Astrocyte (in vitro differentiated cells and primary cell): ENCODE results near the gene PTPRD.

Experiments
- EZH2 ChIP-seq: IDR thresholded peaks from 2 replicates; pipeline ENCODE4 v1.6.1; 2012; ENCODE audit warnings: mild to moderate bottlenecking, low read length, inconsistent platforms; ENCODE audit not compliant: insufficient read depth
- TF ChIP-seq, protein P1 (sequence below): IDR thresholded peaks from 2 replicates; pipeline ENCODE4 v1.5.1; 2011; ENCODE audit warnings: low read depth, mild to moderate bottlenecking, inconsistent platforms, low read length, moderate library complexity; ENCODE audit not compliant: insufficient read depth

DNA sequence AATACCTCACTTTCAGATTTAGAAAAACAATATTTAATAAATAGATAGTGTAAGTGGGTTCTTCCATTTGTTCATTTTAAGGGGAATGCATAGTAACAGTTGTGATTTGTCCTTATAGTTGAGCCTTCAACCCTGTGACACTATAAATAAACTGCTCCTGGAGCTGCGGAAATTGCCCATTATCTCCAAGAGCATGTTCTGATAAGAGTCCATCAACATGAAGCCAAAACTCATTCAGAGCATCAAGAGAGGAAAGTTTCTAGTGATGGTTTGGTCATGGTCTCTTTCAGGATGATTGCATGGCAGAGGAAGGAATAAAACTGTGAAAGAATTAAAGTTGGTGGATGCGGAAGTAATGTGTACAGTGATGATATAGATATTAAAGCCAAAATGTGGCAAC lies 2041.2 kb downstream of the PTPRD start:
- TF ChIP-seq EZH2: no peak
- TF ChIP-seq, protein P1, sequence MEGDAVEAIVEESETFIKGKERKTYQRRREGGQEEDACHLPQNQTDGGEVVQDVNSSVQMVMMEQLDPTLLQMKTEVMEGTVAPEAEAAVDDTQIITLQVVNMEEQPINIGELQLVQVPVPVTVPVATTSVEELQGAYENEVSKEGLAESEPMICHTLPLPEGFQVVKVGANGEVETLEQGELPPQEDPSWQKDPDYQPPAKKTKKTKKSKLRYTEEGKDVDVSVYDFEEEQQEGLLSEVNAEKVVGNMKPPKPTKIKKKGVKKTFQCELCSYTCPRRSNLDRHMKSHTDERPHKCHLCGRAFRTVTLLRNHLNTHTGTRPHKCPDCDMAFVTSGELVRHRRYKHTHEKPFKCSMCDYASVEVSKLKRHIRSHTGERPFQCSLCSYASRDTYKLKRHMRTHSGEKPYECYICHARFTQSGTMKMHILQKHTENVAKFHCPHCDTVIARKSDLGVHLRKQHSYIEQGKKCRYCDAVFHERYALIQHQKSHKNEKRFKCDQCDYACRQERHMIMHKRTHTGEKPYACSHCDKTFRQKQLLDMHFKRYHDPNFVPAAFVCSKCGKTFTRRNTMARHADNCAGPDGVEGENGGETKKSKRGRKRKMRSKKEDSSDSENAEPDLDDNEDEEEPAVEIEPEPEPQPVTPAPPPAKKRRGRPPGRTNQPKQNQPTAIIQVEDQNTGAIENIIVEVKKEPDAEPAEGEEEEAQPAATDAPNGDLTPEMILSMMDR: no peak
